Testis (tissue), 2 donors: ENCODE measurements around the gene KLC1.

Experiments used
- CTCF ChIP-seq, 3 experiments: fragments of 450-650 bp in 2 of 3; fragments of 200-600 bp in 1 of 3; sonication (generic) in 1 of 3; IDR thresholded peaks; one replicate each; pipeline ENCODE4 v1.5.1; 2016 to 2019; ENCODE audit warnings: antibody characterized with exemption in 3 of 3, mild to moderate bottlenecking in 2 of 3, moderate library complexity in 1 of 3
- POLR2A ChIP-seq: fragments of 450-650 bp; IDR thresholded peaks from one replicate; pipeline ENCODE4 v1.6.1; 2017; ENCODE audit warnings: antibody characterized with exemption, mild to moderate bottlenecking, moderate library complexity

- TF ChIP-seq CTCF (IDR thresholded peaks at IDR 0.05) (no peak), POLR2A (no peak)
Measured at GRCh38 chr14:103712633-103713247, 83.7 kb downstream of the KLC1 start.
